CD8-positive, alpha-beta memory T cell (primary cell): ENCODE data around the gene DHRS9. TPM values are rescaled to one million over a fixed set of nuclear protein-coding genes. Genes with fewer than 3 reads are reported as not detected.
A peak's percentile ranks its signal among the peaks of the same experiment; 100 is the strongest.

Experiments
- CTCF ChIA-PET: fragments of 350-600 bp; sonication (Branson Sonifier 250); formaldehyde crosslinking; loops from one replicate; lab custom pipeline; 2021; ENCODE audit warnings: antibody characterized with exemption; lab: Charles Lee
- POLR2A ChIA-PET: fragments of 350-600 bp; sonication (Branson Sonifier 250); formaldehyde crosslinking; loops from one replicate; lab custom pipeline; 2021; ENCODE audit warnings: antibody characterized with exemption; lab: Charles Lee
- DNase-seq, 5 donors: peaks; one replicate each; pipeline versions ENCODE4 v3.0.0 to v3.0.0-alpha.2; 2020 to 2022; ENCODE audit warnings: mixed read lengths in 1 of 5
- H3K27ac ChIP-seq: one replicate; pipeline ENCODE4 v1.7.0; 2013; ENCODE audit warnings: low read depth, mild to moderate bottlenecking, low read length, moderate library complexity
- H3K27me3 ChIP-seq: 2 replicates; pipeline ENCODE4 v1.7.0; 2013; ENCODE audit warnings: low read length, mild to moderate bottlenecking; ENCODE audit not compliant: insufficient read depth, poor library complexity, severe bottlenecking
- H3K36me3 ChIP-seq: 2 replicates; pipeline ENCODE4 v1.7.0; 2013; ENCODE audit warnings: mild to moderate bottlenecking, low read length, moderate library complexity; ENCODE audit not compliant: insufficient read depth
- H3K4me1 ChIP-seq: 2 replicates; pipeline ENCODE4 v1.7.0; 2013; ENCODE audit warnings: mild to moderate bottlenecking, low read length, moderate library complexity; ENCODE audit not compliant: insufficient read depth
- H3K4me3 ChIP-seq: 2 replicates; pipeline ENCODE4 v1.7.0; 2013; ENCODE audit warnings: mild to moderate bottlenecking, low read length
- H3K9me3 ChIP-seq: 2 replicates; pipeline ENCODE4 v1.7.0; 2013; ENCODE audit warnings: mild to moderate bottlenecking, low read length
- H3K27ac Mint-ChIP-seq, 8 donors: one replicate each; pipeline ENCODE4 v1.8.0; 2020 to 2021; ENCODE audit warnings: mixed read lengths in 8 of 8, mild to moderate bottlenecking in 6 of 8, inconsistent platforms in 3 of 8, moderate library complexity in 3 of 8
- H3K27me3 Mint-ChIP-seq, 2 donors: one replicate each; pipeline ENCODE4 v1.8.0; 2020 to 2021; ENCODE audit warnings: mixed read lengths in 2 of 2, mild to moderate bottlenecking in 1 of 2, moderate library complexity in 1 of 2
- H3K36me3 Mint-ChIP-seq, 3 donors: one replicate each; pipeline ENCODE4 v1.8.0; 2020 to 2021; ENCODE audit warnings: mixed read lengths in 3 of 3, inconsistent platforms in 1 of 3, mild to moderate bottlenecking in 1 of 3
- H3K4me1 Mint-ChIP-seq, 3 donors: one replicate each; pipeline ENCODE4 v1.8.0; 2020 to 2021; ENCODE audit warnings: mixed read lengths in 3 of 3, inconsistent platforms in 1 of 3, mild to moderate bottlenecking in 1 of 3
- H3K4me3 Mint-ChIP-seq, 7 donors: one replicate each; pipeline ENCODE4 v1.8.0; 2020 to 2021; ENCODE audit warnings: mixed read lengths in 7 of 7, mild to moderate bottlenecking in 6 of 7, moderate library complexity in 4 of 7, inconsistent platforms in 2 of 7
- H3K9me3 Mint-ChIP-seq, 5 donors: one replicate each; pipeline ENCODE4 v1.8.0; 2020 to 2022; ENCODE audit warnings: mixed read lengths in 5 of 5, mild to moderate bottlenecking in 3 of 5, moderate library complexity in 2 of 5, inconsistent platforms in 1 of 5
- polyA plus RNA-seq: library from polyadenylated mRNA; unstranded; fragments of 300-500 nt; fragmentation: Illumina TruSeq; gene quantifications from one replicate; pipeline ENCODE4 v1.2.3, GENCODE V29; 2021
- total RNA-seq, 2 experiments: library from RNA; stranded (reverse); gene quantifications; one replicate each; pipeline ENCODE4 v1.2.3, GENCODE V29; 2021

DHRS9 gene
- total and polyA plus RNA-seq, 3 experiments from 2014 or later = 0.20 to 0.37 TPM; not detected in 1

- DNase-seq = no peak
- H3K27ac Mint-ChIP-seq = peak overlapping the region in 1 of 8 donors; percentile 43
- no peaks in the 10 kb centered on the region for H3K9me3 ChIP-seq
- H3K27me3 ChIP-seq = no peaks in the 10 kb centered on the region
- peaks cover 0 to 2% of the 10 kb centered on the region in 2 donors for H3K27me3 Mint-ChIP-seq
- H3K4me1 Mint-ChIP-seq = peaks cover 8 to 16% (median 15%) of the 10 kb centered on the region in 3 donors
- no peak overlapping the region for H3K4me3 ChIP-seq
- H3K9me3 Mint-ChIP-seq = peaks cover 0 to 5% (median under 1%) of the 10 kb centered on the region in 5 donors
- H3K27ac ChIP-seq = no peak overlapping the region
- POLR2A ChIA-PET = no interaction called here
- H3K4me1 ChIP-seq = no peaks in the 10 kb centered on the region
- no peak overlapping the region for H3K4me3 Mint-ChIP-seq
- CTCF ChIA-PET = no interaction called here
- H3K36me3 ChIP-seq = no peaks in the 10 kb centered on the region
- H3K36me3 Mint-ChIP-seq = peaks cover 0 to 11% (median 0%) of the 10 kb centered on the region in 3 donors
Measured at GRCh38 chr2:169035887-169036286, 33.5 kb upstream of the DHRS9 start.

- peaks cover 10 to 20% (median 15%) of the 10 kb centered on the region in 3 donors for H3K4me1 Mint-ChIP-seq
- DNase-seq = no peak
- H3K4me3 Mint-ChIP-seq = no peak overlapping the region
- ChIA-PET POLR2A (no interaction called here), CTCF (no interaction called here)
- Histone ChIP-seq H3K9me3 (no peaks in the 10 kb centered on the region), H3K4me1 (no peaks in the 10 kb centered on the region), H3K27ac (no peak overlapping the region), H3K36me3 (no peaks in the 10 kb centered on the region), H3K27me3 (no peaks in the 10 kb centered on the region), H3K4me3 (no peak overlapping the region)
- peaks cover 0 to 2% of the 10 kb centered on the region in 2 donors for H3K27me3 Mint-ChIP-seq
- peaks cover 0 to 13% (median 0%) of the 10 kb centered on the region in 3 donors for H3K36me3 Mint-ChIP-seq
- H3K27ac Mint-ChIP-seq = no peak overlapping the region
- H3K9me3 Mint-ChIP-seq = peaks cover 0 to 6% (median 3%) of the 10 kb centered on the region in 5 donors
Measured at GRCh38 chr2:169036736-169037440, 32.5 kb upstream of the DHRS9 start.

- H3K36me3 Mint-ChIP-seq = peaks cover 0 to 20% (median 0%) of the 10 kb centered on the region in 3 donors
- Histone ChIP-seq H3K9me3 (no peaks in the 10 kb centered on the region), H3K27ac (no peak overlapping the region), H3K27me3 (no peaks in the 10 kb centered on the region), H3K4me1 (no peaks in the 10 kb centered on the region), H3K36me3 (no peaks in the 10 kb centered on the region), H3K4me3 (no peak overlapping the region)
- H3K27me3 Mint-ChIP-seq = peaks cover 0 to 2% of the 10 kb centered on the region in 2 donors
- peaks cover 10 to 20% (median 15%) of the 10 kb centered on the region in 3 donors for H3K4me1 Mint-ChIP-seq
- CTCF ChIA-PET = no interaction called here
- POLR2A ChIA-PET = no interaction called here
- H3K9me3 Mint-ChIP-seq = peaks cover 0 to 18% (median 15%) of the 10 kb centered on the region in 5 donors
- no peak for DNase-seq
- peak overlapping the region in 1 of 8 donors; percentile 47 for H3K27ac Mint-ChIP-seq
- no peak overlapping the region for H3K4me3 Mint-ChIP-seq
Measured at GRCh38 chr2:169038338-169038757, 31.0 kb upstream of the DHRS9 start.

GRCh38 chr2:169039702-169040101, 29.7 kb upstream of the DHRS9 start:
- Mint-ChIP-seq H3K4me1 (peaks cover 4 to 12% (median 7%) of the 10 kb centered on the region in 3 donors), H3K36me3 (peaks cover 0 to 27% (median 0%) of the 10 kb centered on the region in 3 donors), H3K27ac (no peak overlapping the region), H3K9me3 (peaks cover 3 to 21% (median 17%) of the 10 kb centered on the region in 5 donors), H3K4me3 (peak overlapping the region in 1 of 7 donors; percentile 49), H3K27me3 (peaks cover 0 to 2% of the 10 kb centered on the region in 2 donors)
- CTCF ChIA-PET = no interaction called here
- H3K4me3 ChIP-seq = no peak overlapping the region
- no peak overlapping the region for H3K27ac ChIP-seq
- no peak for DNase-seq
- POLR2A ChIA-PET = no interaction called here
- H3K27me3 ChIP-seq = no peaks in the 10 kb centered on the region
- H3K36me3 ChIP-seq = no peaks in the 10 kb centered on the region
- H3K4me1 ChIP-seq = no peaks in the 10 kb centered on the region
- H3K9me3 ChIP-seq = no peaks in the 10 kb centered on the region

GRCh38 chr2:169041594-169041993, 27.8 kb upstream of the DHRS9 start:
- H3K27me3 Mint-ChIP-seq = peaks cover 0 to 4% of the 10 kb centered on the region in 2 donors

GRCh38 chr2:169042856-169043255, 26.5 kb upstream of the DHRS9 start:
- Histone ChIP-seq H3K27me3 (no peaks in the 10 kb centered on the region), H3K4me1 (no peaks in the 10 kb centered on the region), H3K9me3 (no peaks in the 10 kb centered on the region), H3K36me3 (no peaks in the 10 kb centered on the region), H3K27ac (no peak overlapping the region), H3K4me3 (no peak overlapping the region)
- Mint-ChIP-seq H3K4me1 (peaks cover 4 to 10% (median 6%) of the 10 kb centered on the region in 3 donors), H3K27ac (no peak overlapping the region), H3K27me3 (peaks cover 0 to 4% of the 10 kb centered on the region in 2 donors), H3K9me3 (peaks cover 5 to 24% (median 17%) of the 10 kb centered on the region in 5 donors), H3K4me3 (no peak overlapping the region), H3K36me3 (peaks cover 0 to 32% (median 2%) of the 10 kb centered on the region in 3 donors)
- DNase-seq = no peak
- POLR2A ChIA-PET = no interaction called here
- CTCF ChIA-PET = no interaction called here

More at GRCh38 chr2:169041594-169041993, 27.8 kb upstream of the DHRS9 start:
- no peak for DNase-seq
- no peak overlapping the region for H3K27ac ChIP-seq
- Mint-ChIP-seq H3K36me3 (peaks cover 0 to 32% (median 2%) of the 10 kb centered on the region in 3 donors), H3K9me3 (peaks cover 5 to 24% (median 17%) of the 10 kb centered on the region in 5 donors), H3K4me3 (no peak overlapping the region), H3K27ac (no peak overlapping the region), H3K4me1 (peaks cover 4 to 10% (median 6%) of the 10 kb centered on the region in 3 donors)
- H3K9me3 ChIP-seq = no peaks in the 10 kb centered on the region
- H3K4me3 ChIP-seq = no peak overlapping the region
- ChIA-PET CTCF (no interaction called here), POLR2A (no interaction called here)
- no peaks in the 10 kb centered on the region for H3K27me3 ChIP-seq
- H3K36me3 ChIP-seq = no peaks in the 10 kb centered on the region
- no peaks in the 10 kb centered on the region for H3K4me1 ChIP-seq

GRCh38 chr2:169046440-169047151, 22.8 kb upstream of the DHRS9 start:
- no peaks in the 10 kb centered on the region for H3K9me3 ChIP-seq
- DNase-seq = no peak
- Mint-ChIP-seq H3K27me3 (peaks cover 0 to 2% of the 10 kb centered on the region in 2 donors), H3K27ac (no peak overlapping the region), H3K36me3 (peaks cover 0 to 30% (median 2%) of the 10 kb centered on the region in 3 donors), H3K4me3 (no peak overlapping the region), H3K4me1 (peaks cover 0 to under 1% (median 0%) of the 10 kb centered on the region in 3 donors), H3K9me3 (peaks cover 5 to 24% (median 17%) of the 10 kb centered on the region in 5 donors)
- no peaks in the 10 kb centered on the region for H3K4me1 ChIP-seq
- no peak overlapping the region for H3K4me3 ChIP-seq
- H3K36me3 ChIP-seq = no peaks in the 10 kb centered on the region
- ChIA-PET POLR2A (no interaction called here), CTCF (no interaction called here)
- no peaks in the 10 kb centered on the region for H3K27me3 ChIP-seq
- H3K27ac ChIP-seq = no peak overlapping the region
